GM18867 (cell line): ENCODE results near the gene FBXO2.

Experiments used
- ATAC-seq: cut with Tn5 transposase; IDR thresholded peaks from one replicate; pipeline ENCODE4 v1.9.1; 2021; ENCODE audit warnings: mild to moderate bottlenecking, moderate library complexity; ENCODE audit not compliant: unreplicated experiment

The FBXO2 gene

DNA sequence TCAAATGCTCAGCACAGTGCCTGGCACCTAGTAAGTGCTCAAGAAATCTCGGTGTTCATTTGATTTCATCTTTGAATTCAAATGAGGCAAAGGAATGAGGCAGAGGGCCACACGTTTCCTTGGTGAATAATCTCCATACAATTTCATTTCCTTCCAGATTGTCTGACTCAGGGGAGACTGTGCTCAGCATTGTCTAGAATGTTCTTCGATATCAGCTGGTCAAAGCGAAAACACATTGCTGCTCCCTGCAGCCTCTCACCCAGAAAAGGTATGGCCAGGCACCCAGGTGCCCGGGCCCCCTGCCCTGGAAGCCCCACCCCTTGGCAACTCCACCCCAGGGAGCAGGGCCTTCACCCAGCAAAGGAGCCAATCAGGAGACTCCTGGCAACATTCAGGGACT, 55.8 kb downstream of the FBXO2 start:
- ATAC-seq: no peak
